Transverse colon (tissue), 4 donors: Measurements from ENCODE around the gene ZNF583.

ENCODE experiments used
- CTCF ChIP-seq, 5 experiments: fragments of 200-600 bp in 3 of 5; fragments of 450-650 bp in 2 of 5; sonication (generic) in 3 of 5; IDR thresholded peaks; 1 replicate in 2 of 5; 2 replicates in 3 of 5; pipeline ENCODE4 v1.5.1; 2016 to 2017; ENCODE audit warnings: antibody characterized with exemption in 5 of 5, inconsistent platforms in 3 of 5, mild to moderate bottlenecking in 2 of 5, moderate library complexity in 1 of 5
- EP300 ChIP-seq: sonication (generic); formaldehyde crosslinking; IDR thresholded peaks from one replicate; pipeline ENCODE4 v1.6.1; 2017; ENCODE audit warnings: antibody characterized with exemption, low read depth
- POLR2A ChIP-seq: fragments of 450-650 bp; IDR thresholded peaks from one replicate; pipeline ENCODE4 v1.6.1; 2016; ENCODE audit warnings: antibody characterized with exemption, mild to moderate bottlenecking, moderate library complexity
- POLR2AphosphoS5 ChIP-seq, 3 donors: sonication (generic); formaldehyde crosslinking; IDR thresholded peaks; one replicate each; pipeline ENCODE4 v1.6.1; 2016; ENCODE audit warnings: antibody characterized with exemption in 3 of 3

- TF ChIP-seq CTCF (IDR thresholded peaks at IDR 0.05): no peak
- no peak for TF ChIP-seq POLR2A
- TF ChIP-seq POLR2AphosphoS5 (IDR thresholded peaks at IDR 0.05): no peak
- TF ChIP-seq EP300: no peak
Measured at GRCh38 chr19:56377105-56377924, 26.8 kb upstream of the ZNF583 start.
